ENCODE results near the gene PPP1R1C. TPM values are rescaled to one million over a fixed set of nuclear protein-coding genes. Genes with fewer than 3 reads are reported as not detected.
"Not testable (repeated sequence)": the region's sequence is repeated elsewhere in the genome, so short reads cannot be mapped to it uniquely, and the experiment has no call there.

The PPP1R1C gene, protein sequence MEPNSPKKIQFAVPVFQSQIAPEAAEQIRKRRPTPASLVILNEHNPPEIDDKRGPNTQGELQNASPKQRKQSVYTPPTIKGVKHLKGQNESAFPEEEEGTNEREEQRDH
- total RNA-seq = not detected in 2 replicates

- intact Hi-C loops (cut with micrococcal nuclease) = no loop called here
These were observed at the start of gene PPP1R1C for GRCh38 chr2:181985632-181986205. TSS of gene PPP1R1C (plus strand) at chr2:181985853. CDS start at chr2:181986111, 258 bp downstream.

- intact Hi-C loops (cut with micrococcal nuclease) = no loop called here
These were observed 48.2 kb upstream of the PPP1R1C start for GRCh38 chr2:181937473-181937872.

- intact Hi-C loops (cut with micrococcal nuclease) = no loop called here
These were observed 42.1 kb upstream of the PPP1R1C start for GRCh38 chr2:181943411-181944124.

DNA sequence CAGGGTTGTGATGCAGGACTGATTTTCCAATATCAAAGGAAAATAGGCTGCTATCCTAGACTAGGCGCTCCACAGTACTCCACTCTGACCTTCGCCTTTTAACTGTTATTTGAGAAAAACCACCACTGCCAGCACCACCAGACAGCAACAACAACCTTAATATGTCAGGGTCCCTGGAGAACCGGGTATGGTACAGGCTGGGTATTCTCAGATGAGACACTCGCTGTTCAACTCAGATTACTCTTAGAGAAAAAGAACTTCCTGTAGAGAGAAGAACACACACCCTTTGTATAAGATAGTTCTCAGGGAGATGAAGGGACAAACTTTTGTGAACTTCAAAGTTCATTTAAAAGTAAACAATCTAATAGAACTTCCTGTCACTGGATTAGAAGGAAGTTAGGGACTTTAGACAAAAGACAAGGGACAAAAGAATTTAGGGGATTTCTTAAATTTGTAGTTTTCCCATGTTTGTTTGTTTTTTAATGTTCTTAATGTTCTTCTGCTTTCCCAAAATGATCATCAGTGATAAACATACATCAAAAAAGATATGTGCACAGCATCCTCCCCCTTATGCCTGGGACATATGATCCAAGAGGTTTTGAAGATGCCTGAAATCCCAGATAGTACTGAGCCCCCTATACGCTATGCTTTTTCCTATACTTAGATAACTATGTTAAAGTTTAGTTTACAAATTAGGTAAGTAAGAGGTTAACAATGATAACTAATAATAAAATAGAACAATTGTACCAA is 41.3 kb upstream of the PPP1R1C start:
- intact Hi-C loops (cut with micrococcal nuclease) = no loop called here

DNA sequence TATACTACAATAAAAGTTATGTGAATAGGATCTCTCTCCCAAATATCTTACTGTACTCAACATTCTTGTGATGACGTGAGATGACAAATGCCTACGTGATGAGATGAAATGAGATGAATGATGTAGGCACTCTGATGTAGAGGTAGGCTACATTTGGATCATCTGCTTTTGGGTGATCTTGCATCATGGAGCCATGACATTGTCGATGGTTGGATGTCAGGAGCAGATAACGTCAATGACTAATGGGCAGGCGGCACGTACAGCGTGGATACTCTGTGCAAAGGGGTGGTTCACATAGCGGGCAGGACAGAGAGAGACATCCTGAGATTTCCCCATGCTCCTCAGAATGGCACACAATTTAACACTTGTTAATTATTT is 40.8 kb upstream of the PPP1R1C start:
- intact Hi-C loops (cut with micrococcal nuclease) = no loop called here

- intact Hi-C loops (cut with micrococcal nuclease) = no loop called here
These were observed 39.1 kb upstream of the PPP1R1C start for GRCh38 chr2:181946444-181947127.

DNA sequence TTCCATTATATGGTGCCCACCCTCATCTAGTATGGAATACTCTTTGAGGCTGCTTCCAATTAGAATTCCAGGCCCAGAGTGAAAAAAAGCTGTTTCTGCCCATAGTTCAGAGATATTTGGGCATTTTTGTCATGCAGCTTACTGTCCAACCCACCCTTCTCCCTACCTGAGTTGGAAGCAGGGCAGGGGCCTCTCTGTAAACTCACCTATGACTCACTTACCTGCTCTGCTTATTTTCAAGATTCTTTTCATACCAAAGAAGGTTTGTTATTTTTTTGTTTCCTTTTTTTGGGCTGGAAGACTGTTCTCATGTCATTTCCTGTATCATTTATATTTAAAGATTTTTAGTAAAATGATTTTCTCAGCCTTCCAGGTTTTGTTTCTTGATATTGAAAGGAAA is 38.4 kb upstream of the PPP1R1C start:
- intact Hi-C loops (cut with micrococcal nuclease) = no loop called here

GRCh38 chr2:181948227-181948626 is 37.4 kb upstream of the PPP1R1C start:
- intact Hi-C loops (cut with micrococcal nuclease) = no loop called here

GRCh38 chr2:181949047-181949446 is 36.6 kb upstream of the PPP1R1C start:
- intact Hi-C loops (cut with micrococcal nuclease) = no loop called here

GRCh38 chr2:181952404-181953226 is 33.0 kb upstream of the PPP1R1C start:
- intact Hi-C loops (cut with micrococcal nuclease) = loop anchor here (5.0 kb wide), 1 partner anchor 380 kb away; no protein-coding TSS in a partner anchor

DNA sequence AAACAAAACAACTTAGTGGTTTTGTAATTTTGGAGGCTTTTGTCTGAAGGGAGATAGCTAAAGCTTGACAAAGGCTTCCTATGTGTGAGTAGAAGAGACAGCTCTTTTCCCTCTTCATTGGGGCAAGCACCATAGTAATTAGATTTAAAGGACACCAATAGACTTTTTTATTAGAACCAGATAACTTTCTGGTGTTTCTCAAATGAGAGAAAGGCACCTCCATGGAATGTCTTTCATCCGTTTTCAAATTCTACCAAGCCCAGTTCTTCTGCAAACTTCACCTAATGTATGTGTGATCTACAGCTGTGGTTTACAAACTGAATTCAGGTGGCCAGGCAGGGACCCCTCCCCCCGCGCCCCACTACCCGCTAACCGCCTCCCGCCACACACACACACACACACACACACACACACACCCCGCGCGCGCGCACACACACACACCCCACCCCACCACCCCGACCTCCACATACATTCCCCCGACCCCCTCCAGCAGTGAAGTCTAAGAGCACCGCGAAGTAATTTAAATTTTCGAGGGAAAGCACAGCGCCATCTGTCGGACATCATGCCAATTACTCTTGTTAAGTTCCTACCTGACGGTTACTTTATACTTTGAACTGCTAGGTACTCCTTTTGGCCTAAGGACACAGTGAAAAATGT is 31.6 kb upstream of the PPP1R1C start:
- intact Hi-C loops (cut with micrococcal nuclease) = loop anchor here (1.0 to 5.0 kb wide), 5 partner anchors 62 to 877 kb away; no protein-coding TSS in a partner anchor

DNA sequence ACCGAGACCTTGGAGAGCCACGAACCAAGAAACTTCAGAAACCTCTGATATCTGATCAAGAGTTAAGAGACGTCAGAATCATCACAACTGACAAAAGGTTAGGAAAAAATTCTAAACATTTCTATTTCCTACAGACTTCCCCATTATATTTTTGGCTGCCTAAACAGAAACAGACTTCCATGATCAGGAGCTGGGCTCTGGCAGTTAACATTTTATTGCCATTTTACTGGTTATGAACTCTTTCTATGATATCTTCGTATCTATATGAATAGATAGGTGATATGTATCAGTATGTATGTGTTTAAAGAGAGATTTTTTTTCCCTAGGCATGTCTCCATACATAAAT is 31.1 kb upstream of the PPP1R1C start:
- intact Hi-C loops (cut with micrococcal nuclease) = loop anchor here (1.0 to 5.0 kb wide), 5 partner anchors 62 to 877 kb away; no protein-coding TSS in a partner anchor

DNA sequence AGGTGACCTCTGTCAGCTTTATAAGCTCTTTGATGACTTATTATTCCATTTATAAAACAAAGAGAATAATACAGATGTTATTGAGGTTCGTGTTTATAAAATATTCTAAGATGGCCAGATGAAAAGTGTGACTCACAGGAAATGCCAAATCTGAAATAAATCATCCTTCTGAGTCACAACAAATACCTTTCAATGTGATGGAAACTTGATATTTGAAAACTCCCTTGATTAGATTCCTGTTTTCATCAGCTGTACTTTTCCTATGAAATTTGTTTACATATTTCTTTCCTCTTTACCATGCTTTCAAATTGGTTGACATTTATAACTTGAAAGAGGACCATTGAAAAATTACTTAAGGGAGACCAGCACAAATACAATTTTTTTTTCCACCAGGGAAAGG is 30.6 kb upstream of the PPP1R1C start:
- intact Hi-C loops (cut with micrococcal nuclease) = loop anchor here (2.0 kb wide), 1 partner anchor 696 kb away; no protein-coding TSS in a partner anchor

DNA sequence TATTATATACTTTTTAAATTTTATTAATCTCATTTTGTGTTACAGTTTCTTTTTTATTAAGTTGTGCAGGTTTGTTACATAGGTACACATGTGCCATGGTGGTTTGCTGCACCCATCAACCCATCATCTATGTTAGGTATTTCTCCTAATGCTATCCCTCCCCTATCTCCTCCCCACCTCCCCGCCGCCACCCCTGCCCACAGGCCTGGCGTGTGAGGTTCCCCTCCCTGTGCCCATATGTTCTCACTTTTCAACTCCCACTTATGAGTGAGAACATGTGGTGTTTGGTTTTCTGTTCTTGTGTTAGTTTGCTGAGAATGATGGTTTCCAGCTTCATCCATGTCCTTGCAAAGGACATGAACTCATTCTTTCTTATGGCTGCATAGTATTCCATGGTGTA is 29.8 kb upstream of the PPP1R1C start:
- intact Hi-C loops (cut with micrococcal nuclease) = loop anchor here (2.0 kb wide), 1 partner anchor 695 kb away; no protein-coding TSS in a partner anchor

DNA sequence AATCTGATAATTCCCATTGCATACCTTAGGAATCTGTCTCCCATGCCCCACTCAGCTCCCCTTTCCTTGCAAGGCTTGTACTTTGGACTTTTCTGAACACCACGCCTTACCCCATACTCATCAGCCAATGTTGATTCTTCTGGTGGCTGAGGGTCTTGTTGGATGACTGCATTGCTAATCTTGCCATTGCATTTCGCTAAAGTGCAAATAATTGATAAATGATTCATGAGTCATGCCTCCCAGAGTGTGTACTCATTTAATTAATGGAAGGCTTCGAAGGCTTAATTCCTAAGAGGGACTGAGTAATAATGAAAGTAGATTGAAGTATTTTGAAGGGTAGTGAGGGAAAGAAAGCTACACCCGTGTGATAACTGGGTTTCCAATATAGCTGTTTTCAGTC is 28.0 kb upstream of the PPP1R1C start:
- intact Hi-C loops (cut with micrococcal nuclease) = no loop called here

DNA sequence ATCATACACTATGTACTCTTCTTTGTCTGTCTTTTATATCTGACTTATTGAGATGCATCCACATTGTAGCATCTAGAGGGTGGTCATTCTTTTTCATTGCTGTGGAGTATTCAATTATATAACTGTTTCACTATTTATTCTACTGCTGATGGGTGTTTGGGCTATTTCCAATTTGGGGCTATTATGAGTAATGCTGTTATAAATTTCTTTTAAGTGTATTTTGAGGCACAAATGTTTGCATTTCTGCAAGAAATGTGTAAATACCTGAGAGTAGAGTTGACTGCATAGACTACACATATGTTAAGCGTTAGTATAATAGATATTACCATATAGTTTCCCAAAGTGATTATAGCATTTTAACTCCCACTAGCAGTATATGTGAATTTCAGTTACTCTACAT is 26.9 kb upstream of the PPP1R1C start:
- intact Hi-C loops (cut with micrococcal nuclease) = no loop called here

DNA sequence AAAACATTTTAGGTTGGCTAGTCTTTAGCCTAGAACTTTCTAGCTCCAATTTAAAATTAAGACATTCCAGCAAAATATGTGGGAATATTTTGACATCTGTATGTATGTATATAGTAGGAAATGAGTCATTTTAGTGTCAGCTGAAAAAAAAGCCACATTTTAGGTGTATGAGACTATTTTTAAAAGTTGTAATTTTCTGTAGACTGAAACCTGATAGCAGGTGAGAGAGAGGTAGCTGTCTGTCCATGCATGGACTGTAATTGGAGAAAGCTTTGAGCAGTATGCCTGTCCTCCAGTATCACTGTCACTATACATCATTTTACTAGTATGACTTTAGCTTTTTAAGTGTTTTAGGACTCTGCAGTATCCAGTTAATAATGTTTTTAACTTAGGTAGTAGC is 26.1 kb upstream of the PPP1R1C start:
- intact Hi-C loops (cut with micrococcal nuclease) = no loop called here

- intact Hi-C loops (cut with micrococcal nuclease) = not testable (repeated sequence)
These were observed 24.5 kb upstream of the PPP1R1C start for GRCh38 chr2:181961167-181961566.

DNA sequence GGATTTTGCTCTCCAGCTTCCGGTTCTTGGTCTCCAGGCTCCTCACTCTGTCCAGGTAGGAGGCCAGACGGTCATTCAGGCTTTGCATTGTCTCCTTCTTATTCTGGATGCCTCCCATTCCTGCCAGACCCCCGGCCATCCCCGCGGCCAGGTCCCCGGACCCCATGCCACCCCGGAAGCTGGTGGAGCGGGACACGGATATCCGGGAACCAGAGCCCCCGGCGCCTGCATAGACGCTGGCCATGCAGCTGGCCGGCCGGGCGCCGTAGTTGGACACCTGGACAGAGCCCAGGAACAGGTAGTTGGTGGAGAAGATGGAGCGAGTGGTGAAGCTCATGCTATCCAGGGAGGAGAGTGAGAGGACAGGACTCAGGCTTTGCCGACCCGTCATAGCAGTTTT is 23.5 kb upstream of the PPP1R1C start:
- intact Hi-C loops (cut with micrococcal nuclease) = no loop called here
